GM21528 (cell line): ENCODE results near the gene CMAS.
"Not testable (repeated sequence)": the region's sequence is repeated elsewhere in the genome, so short reads cannot be mapped to it uniquely, and the experiment has no call there.

Source experiments
- ATAC-seq: cut with Tn5 transposase; IDR thresholded peaks from one replicate; pipeline ENCODE4 v1.9.1; 2021; ENCODE audit warnings: mild to moderate bottlenecking, moderate library complexity; ENCODE audit not compliant: unreplicated experiment, low FRiP score

Gene CMAS

DNA sequence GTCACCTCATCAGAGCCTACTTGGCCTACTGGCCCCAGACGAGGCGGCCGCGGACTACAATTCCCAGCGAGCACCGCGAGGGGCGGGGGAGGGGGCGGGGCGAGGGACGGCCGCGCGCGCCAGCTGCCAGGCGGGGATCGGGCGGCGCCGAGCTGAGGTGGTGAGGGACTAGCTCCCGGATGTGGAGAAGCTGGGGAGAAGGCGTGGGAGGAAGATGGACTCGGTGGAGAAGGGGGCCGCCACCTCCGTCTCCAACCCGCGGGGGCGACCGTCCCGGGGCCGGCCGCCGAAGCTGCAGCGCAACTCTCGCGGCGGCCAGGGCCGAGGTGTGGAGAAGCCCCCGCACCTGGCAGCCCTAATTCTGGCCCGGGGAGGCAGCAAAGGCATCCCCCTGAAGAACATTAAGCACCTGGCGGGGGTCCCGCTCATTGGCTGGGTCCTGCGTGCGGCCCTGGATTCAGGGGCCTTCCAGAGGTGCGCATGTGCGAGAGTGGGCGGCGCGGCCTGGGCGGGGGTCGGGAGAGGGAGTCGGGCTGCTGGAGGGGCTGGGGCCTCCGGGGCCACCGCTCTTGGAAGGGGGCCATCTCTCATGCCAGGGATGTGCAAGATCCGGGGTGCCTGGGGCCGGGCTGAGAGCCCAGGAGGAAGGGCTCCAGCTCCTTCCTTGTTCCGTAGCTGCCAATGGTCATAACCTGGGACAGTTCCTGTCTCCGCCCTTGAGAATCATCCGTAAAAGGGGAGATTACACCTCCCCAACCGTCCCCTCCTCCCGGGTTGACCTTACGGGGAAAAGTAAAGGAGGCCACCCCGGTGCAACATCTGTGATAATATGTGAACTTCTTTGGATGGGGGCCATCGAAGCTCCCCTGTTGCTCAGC lies at the start of gene CMAS:
Gene CMAS, plus strand, starts transcription at position 129 of the 878 bp plus-strand sequence. Its CDS starts 86 bp downstream, at position 215.
- ATAC-seq: peak; percentile 90

GRCh38 chr12:21998295-21998694 lies 47.7 kb upstream of the CMAS start:
- no peak for ATAC-seq

DNA sequence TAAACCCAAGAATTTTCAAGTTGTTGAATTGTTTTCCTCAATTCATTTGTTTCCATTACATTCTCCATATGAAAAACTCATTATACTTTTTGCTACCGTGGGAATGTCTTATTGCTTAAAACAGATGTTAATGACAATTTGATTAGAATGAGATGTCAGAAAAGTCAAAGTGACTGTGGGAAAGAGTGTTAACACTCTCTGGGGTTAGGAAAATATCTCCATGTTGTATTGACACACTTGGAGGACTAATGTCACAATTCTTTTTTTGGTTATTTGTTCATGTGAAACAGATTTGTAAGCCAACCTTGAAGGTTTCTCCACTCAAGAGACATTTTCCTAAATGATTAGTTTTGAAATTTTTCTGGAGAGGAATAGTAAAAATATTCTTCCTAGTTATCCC lies 47.2 kb upstream of the CMAS start:
- ATAC-seq: no peak

- ATAC-seq: no peak
Measured at GRCh38 chr12:22002430-22002829, 43.6 kb upstream of the CMAS start.

DNA sequence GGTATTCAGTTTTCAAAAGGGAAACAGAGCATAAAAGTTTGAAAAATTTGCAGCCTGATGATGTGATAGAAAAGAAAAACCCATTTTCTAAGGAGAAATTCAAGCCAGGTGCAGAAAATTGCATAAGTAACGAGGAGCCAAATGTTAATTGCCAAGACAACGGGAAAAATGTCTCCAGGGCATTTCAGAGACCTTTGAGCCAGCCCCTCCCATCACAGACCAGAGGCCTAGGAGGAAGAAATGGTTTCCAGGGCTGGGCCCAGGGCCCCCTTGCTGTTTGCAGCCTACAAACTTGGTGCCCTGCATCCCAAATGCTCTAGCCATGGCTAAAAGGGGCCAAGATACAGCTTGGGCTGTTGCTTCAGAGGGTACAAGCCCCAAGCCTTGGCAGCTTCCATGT lies 38.2 kb upstream of the CMAS start:
- not testable (repeated sequence) for ATAC-seq

DNA sequence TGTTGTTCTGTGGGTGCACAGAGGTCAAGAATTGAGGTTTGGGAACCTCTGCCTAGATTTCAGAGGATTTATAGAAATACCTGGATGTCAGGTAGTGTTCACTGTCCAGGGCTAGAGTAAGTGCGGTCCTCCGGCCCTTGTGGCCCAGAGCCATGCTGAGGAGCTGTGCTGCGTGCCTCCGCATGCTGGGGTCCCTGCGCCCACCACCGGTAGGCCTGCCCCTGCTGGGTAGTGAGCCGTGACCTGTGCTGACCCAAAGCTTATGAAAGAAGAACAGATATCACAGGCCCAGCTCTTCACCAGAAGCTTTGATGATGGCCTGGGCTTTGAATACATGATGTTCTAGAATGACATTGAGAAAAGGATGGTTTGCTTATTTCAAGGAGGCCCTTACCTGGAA lies 37.8 kb upstream of the CMAS start:
- no peak for ATAC-seq

DNA sequence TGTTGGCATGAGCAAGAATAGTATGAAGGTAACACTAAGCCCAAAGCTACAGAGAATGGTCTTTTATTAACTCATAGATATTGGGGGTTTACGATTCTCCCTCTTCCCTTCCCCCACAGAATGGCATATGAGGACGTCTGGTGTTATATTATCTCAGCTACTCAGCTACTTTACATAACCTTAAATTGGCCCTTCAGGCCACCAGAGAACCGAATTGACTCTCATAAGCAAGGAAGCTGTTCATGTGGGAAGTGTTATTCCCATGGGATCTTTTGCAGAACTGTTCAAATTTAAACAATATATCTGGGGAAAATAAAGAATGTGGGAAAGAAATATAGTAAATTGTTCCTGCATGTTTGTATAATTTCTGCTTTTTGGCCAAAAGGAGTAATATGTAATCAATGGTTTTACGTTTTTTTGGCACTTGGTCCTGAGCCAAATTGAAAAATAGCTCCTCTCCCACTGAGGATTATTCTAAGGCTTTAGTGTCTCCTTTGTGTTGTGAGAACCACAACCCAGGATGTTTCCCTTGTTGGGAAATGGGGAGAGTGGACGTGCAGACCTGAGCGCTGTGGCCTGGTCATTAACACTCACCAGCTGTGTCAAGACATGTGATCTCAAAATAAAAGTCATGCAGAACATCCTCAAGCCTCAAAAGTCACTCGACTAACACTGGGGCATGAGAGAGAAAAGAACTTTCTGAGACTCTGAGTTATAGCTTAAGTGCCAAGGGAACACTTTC lies 31.8 kb upstream of the CMAS start:
- ATAC-seq: no peak

GRCh38 chr12:22014783-22015144 lies 31.3 kb upstream of the CMAS start:
- ATAC-seq: no peak

DNA sequence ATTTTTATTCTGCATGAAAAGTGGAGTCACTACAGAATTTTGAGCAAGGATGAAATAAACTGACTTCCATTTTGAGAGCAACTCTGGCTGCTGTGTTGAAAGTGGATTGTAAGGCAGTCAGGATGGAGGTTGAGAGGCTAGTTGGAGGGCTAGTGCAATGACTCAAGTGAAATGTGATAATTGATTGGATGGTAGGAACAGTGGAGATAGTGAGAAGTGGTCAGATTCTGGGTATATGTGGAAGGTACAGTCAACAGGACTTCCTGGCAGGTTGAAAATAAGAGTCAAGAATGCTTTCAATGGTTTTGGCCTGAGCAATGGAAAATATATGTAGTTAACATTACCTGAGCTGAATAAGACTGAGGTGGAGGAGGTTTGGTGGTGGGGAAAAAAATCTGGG lies 29.0 kb upstream of the CMAS start:
- no peak for ATAC-seq

- no peak for ATAC-seq
Measured at GRCh38 chr12:22018860-22019259, 27.2 kb upstream of the CMAS start.

GRCh38 chr12:22023489-22023888 lies 22.5 kb upstream of the CMAS start:
- ATAC-seq: not testable (repeated sequence)

DNA sequence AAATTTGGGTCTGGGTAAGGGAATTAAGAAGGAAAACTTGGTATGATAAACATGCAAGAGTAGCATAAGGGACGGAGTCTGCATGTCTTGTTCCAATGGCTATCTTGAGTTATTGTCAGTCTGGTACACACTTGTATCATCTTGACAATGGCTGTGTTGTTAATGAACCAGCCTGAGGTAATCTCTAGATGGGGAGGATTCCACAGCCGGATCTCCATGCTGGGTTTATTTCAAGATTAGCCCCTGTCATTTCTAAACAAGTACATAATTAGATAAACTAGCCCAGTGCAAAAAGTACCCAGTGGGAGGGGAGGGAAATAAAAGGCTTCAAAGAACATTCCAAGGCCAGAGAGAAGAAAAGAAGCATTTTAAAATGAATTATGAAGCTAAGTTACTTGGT lies 16.5 kb upstream of the CMAS start:
- ATAC-seq: no peak

DNA sequence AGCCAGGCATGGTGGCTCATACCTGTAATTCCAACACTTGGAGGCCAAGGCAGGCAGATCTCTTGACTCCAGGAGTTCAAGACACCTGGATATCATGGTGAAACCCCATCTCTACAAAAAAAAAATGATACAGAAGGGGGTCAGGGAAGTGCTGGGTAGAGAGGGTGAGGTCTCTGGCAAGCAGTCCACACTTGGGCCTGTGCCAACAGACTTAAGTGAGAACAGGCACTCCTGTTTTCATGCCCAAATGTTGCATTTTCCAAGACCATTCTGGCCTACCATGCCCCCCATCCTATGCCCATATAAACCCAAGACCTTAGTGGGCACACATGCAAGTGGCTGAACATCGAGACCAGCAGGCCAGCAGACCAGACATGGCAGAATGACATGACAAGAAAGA lies 16.0 kb upstream of the CMAS start:
- no peak for ATAC-seq

- ATAC-seq: no peak
Measured at GRCh38 chr12:22032732-22033131, 13.3 kb upstream of the CMAS start.

DNA sequence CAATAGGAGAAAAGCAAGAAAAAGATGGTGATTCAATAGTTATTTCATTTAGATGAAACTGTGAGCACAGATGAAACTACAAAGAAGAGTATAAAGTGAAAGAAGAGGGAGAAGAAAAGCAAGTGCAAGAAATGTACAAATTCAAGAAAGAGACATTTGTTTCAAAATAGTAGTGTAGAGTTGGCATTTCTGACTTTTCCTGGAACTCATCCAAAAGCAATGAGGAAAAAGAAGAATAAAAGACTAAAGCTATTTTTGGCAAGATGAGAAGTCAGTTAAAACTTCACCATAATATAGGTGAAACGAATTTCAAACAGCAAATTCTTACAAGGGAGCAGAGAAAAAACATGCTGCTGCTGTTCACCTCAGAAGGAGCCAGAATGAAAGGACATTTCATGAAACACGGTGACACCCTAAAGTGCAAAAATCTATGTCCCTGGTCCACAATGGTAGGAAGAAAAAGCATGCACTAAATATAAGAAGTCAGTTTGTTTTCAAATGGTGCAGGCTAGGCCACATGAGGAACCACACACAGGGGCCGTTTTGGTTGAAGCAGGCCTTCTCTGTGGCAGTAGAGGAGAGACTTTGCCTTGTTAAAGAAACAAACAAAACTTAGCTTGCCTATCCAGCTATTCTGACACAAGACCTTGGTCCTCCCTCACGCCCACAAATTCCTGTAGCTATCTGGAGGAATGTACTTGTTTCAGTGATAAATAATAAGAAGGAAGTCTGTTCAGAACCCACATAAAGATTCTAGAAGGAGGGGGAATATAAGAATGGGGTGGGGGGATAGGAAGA lies 11.1 kb upstream of the CMAS start:
- no peak for ATAC-seq

- ATAC-seq: no peak
Measured at GRCh38 chr12:22037947-22038346, 8.1 kb upstream of the CMAS start.

DNA sequence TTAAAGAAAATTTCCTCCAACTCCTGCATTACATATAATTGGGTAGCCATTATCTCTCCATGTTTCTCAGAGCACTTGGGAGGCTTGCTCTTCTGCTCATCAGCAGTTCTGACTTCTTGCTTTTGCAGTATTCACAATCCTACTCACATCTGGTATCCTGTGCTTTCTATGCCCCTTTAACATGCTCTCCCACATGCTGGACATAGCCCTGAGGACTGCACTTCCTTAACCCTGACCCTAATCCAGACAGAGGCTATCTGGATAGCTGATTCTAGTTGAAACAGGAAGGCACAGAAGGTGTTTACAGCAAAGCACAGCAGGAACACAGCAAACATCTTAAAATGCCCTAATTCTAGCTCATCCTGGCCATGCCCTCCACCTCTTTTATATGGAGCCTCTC lies 7.3 kb upstream of the CMAS start:
- no peak for ATAC-seq

DNA sequence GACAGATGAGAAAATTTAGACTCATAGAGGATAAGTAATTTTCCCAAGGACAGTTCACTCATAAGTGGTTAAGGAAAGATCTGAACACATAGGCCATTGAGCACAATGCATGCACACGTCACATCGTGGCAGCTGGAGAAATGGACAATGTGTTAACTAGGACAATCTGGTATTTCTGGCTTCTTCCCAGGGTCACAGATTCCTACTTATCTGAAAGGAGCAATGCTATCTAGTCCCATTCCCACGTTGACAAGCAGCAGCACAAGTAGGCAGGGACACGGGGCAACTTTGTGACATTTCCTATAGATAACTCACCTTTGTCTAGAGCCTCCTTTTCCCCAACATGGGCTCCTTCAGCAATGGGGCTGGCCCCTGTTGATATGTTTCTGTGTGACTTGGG lies 6.7 kb upstream of the CMAS start:
- ATAC-seq: no peak

GRCh38 chr12:22042976-22043669 lies 2.9 kb upstream of the CMAS start:
- ATAC-seq: no peak

GRCh38 chr12:22043943-22044342 lies 2.1 kb upstream of the CMAS start:
- no peak for ATAC-seq
